Gastrocnemius medialis (tissue), 4 donors: ENCODE data around the gene PPP2R5C.

Experiments used
- CTCF ChIP-seq, 5 experiments: fragments of 450-650 bp in 3 of 5; fragments of 200-600 bp in 2 of 5; sonication (generic) in 2 of 5; IDR thresholded peaks in 4 of 5; conservative IDR thresholded peaks in 1 of 5; 1 replicate in 4 of 5; 2 replicates in 1 of 5; pipeline ENCODE4 v1.5.1; 2016 to 2019; ENCODE audit warnings: antibody characterized with exemption in 5 of 5, mild to moderate bottlenecking in 3 of 5, moderate library complexity in 3 of 5
- POLR2A ChIP-seq, 2 donors: fragments of 450-650 bp; IDR thresholded peaks; one replicate each; pipeline ENCODE4 v1.6.1; 2017; ENCODE audit warnings: antibody characterized with exemption in 2 of 2, mild to moderate bottlenecking in 2 of 2, moderate library complexity in 2 of 2

GRCh38 chr14:101954501-101954900 is 193.0 kb downstream of the PPP2R5C start:
- TF ChIP-seq CTCF (IDR thresholded peaks at IDR 0.05 in 4 of 5, conservative IDR thresholded peaks at IDR 0.05 in 1 of 5) (no peak), POLR2A (IDR thresholded peaks at IDR 0.05) (no peak)
